Skeletal muscle tissue (tissue), 4 donors: Measurements from ENCODE around the gene TAF8. TPM values are rescaled to one million over a fixed set of nuclear protein-coding genes. Genes with fewer than 3 reads are reported as not detected.

Source experiments
- H3K27ac ChIP-seq: one replicate; pipeline ENCODE4 v1.7.0; 2013; ENCODE audit warnings: mild to moderate bottlenecking, low read depth, low read length, inconsistent platforms
- H3K27me3 ChIP-seq, 3 donors: one replicate each; pipeline ENCODE4 v1.7.0; 2013; ENCODE audit warnings: low read length in 3 of 3; ENCODE audit not compliant: control insufficient read depth in 3 of 3, insufficient read depth in 3 of 3
- H3K36me3 ChIP-seq, 3 donors: one replicate each; pipeline ENCODE4 v1.7.0; 2013; ENCODE audit warnings: low read length in 3 of 3; ENCODE audit not compliant: control insufficient read depth in 3 of 3, insufficient read depth in 3 of 3
- H3K4me1 ChIP-seq, 3 donors: one replicate each; pipeline ENCODE4 v1.7.0; 2013; ENCODE audit warnings: low read length in 3 of 3, mild to moderate bottlenecking in 3 of 3; ENCODE audit not compliant: control insufficient read depth in 3 of 3, insufficient read depth in 3 of 3
- H3K4me3 ChIP-seq, 3 donors: one replicate each; pipeline ENCODE4 v1.7.0; 2013; ENCODE audit warnings: low read length in 3 of 3
- H3K9ac ChIP-seq, 3 donors: one replicate each; pipeline ENCODE4 v1.7.0; 2013; ENCODE audit warnings: low read length in 3 of 3, mild to moderate bottlenecking in 3 of 3, moderate library complexity in 2 of 3, low read depth in 1 of 3
- H3K9me3 ChIP-seq, 3 donors: one replicate each; pipeline ENCODE4 v1.7.0; 2013; ENCODE audit warnings: low read length in 3 of 3; ENCODE audit not compliant: control insufficient read depth in 3 of 3
- total RNA-seq: library from RNA; depleted of rRNA; stranded (reverse); fragments of >200 nt; gene quantifications from one replicate; pipeline ENCODE4 v1.2.3, GENCODE V29; 2014
- donor health status: Osteomylitis.

Gene TAF8
- total RNA-seq, 1 donor from 2014 or later = 17.2 TPM

DNA sequence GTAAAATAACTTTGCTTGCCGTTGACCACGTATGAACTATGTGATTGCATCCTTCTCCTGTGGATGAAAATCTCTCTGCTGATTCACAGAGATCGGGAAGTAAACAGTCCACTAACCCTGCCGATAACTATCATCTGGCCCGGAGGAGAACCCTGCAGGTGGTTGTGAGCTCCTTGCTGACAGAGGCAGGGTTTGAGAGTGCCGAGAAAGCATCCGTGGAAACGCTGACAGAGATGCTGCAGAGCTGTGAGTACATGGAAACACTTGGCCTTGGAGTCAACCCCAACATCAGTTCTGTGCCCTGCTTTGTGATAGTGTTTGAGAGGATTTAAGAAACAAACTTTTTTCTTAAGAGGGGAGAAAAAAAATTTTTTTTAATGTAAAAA is 937 bp downstream of the TAF8 start:
- peaks cover 0 to 3% (median 0%) of the 10 kb centered on the region in 3 donors for H3K27me3 ChIP-seq
- peaks cover 17 to 33% (median 26%) of the 10 kb centered on the region in 3 donors for H3K36me3 ChIP-seq
- H3K27ac ChIP-seq = no peak overlapping the region
- H3K4me3 ChIP-seq = peak overlapping the region; percentile 90 to 99 (median 98)
- peak overlapping the region; percentile 43 to 94 (median 87) for H3K9ac ChIP-seq
- peaks cover 33 to 43% (median 35%) of the 10 kb centered on the region in 3 donors for H3K4me1 ChIP-seq
- no peaks in the 10 kb centered on the region for H3K9me3 ChIP-seq

DNA sequence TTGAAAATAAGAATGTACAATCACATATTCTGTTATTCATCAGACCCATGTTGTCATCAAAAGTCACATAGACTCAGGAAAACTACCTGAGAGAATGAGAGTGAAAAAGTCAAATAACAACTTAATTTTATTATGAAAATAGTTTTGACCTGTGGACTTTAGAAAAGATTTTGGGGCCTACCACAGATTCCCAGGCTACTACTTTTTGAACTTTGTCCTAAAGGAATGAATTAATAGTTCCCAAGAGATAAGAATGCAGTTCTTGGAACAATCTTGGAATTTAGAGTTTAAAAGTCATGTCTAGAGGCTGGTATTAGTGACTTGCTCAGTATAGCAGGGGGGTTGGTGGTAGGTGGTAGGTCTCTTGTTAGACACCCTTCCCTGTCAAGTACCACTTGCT is 3.3 kb downstream of the TAF8 start:
- Histone ChIP-seq H3K27ac (no peak overlapping the region), H3K27me3 (peaks cover 0 to 3% (median 0%) of the 10 kb centered on the region in 3 donors), H3K36me3 (peaks cover 33 to 52% (median 41%) of the 10 kb centered on the region in 3 donors), H3K9me3 (no peaks in the 10 kb centered on the region), H3K9ac (no peak overlapping the region), H3K4me3 (no peak overlapping the region), H3K4me1 (peaks cover 11 to 20% (median 13%) of the 10 kb centered on the region in 3 donors)

DNA sequence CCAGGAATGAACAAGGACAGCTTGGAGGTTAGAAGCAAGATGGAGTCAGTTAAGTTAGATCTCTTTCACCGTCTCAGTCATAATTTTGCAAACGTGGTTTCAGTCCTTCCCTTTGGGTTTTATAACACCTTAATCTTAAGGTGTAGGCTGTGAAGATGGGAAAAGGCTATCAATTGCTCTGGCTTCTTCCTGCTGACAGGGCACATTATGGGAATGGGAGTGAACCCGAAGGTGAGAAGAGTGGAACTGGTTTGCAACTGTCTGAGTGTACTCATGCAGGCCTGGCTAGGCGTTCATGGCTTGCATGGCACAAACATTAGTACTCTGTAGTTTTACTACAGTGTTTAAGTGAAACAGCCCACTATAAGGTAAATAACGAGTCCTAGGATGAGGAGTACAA is 9.4 kb downstream of the TAF8 start:
- no peaks in the 10 kb centered on the region for H3K9me3 ChIP-seq
- no peak overlapping the region for H3K27ac ChIP-seq
- H3K4me3 ChIP-seq = no peak overlapping the region
- no peaks in the 10 kb centered on the region for H3K27me3 ChIP-seq
- no peak overlapping the region for H3K9ac ChIP-seq
- peaks cover 46 to 69% (median 67%) of the 10 kb centered on the region in 3 donors for H3K36me3 ChIP-seq
- H3K4me1 ChIP-seq = no peaks in the 10 kb centered on the region

DNA sequence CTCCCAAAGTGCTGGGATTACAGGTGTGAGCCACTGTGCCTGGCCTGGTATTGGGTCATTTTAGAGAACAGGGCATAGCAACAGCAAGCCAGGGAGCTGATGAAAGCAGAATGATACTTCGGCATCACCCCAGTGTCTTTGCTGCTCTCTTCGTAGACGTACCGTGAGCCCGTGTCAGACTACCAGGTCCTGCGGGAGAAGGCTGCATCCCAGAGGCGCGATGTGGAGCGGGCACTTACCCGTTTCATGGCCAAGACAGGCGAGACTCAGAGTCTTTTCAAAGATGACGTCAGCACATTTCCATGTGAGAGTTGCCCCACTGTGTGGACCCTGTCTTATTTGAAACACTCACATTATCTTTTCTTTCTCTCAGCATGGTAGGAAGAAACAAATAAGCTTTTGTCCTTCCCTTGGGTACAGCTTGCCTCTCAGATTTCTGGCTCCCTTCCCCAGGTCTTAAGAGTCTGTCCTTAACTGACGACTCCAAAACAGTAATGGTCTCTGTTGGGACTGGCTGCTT is 15.9 kb downstream of the TAF8 start:
- Histone ChIP-seq H3K27ac (no peak overlapping the region), H3K36me3 (peaks cover 46 to 73% (median 71%) of the 10 kb centered on the region in 3 donors), H3K4me1 (no peaks in the 10 kb centered on the region), H3K4me3 (no peak overlapping the region), H3K9ac (no peak overlapping the region), H3K27me3 (no peaks in the 10 kb centered on the region), H3K9me3 (no peaks in the 10 kb centered on the region)

DNA sequence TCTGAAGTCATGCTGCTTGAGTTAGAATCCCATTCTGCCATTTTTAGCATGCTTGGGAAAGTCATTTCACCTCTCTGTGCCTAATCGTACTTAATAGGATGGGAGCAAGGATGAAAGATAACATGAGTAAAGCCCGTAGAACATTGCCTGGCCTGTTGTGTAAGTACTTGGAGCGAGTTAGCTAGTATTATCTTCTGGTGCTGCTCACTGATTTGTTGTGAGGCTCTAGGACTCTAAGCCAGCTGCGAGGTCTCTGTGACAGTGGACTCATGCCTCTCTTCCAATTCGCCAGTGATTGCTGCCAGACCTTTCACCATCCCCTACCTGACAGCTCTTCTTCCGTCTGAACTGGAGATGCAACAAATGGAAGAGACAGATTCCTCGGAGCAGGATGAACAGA is 17.8 kb downstream of the TAF8 start:
- H3K36me3 ChIP-seq = peaks cover 53 to 82% (median 70%) of the 10 kb centered on the region in 3 donors
- no peak overlapping the region for H3K27ac ChIP-seq
- no peaks in the 10 kb centered on the region for H3K27me3 ChIP-seq
- no peak overlapping the region for H3K9ac ChIP-seq
- no peaks in the 10 kb centered on the region for H3K4me1 ChIP-seq
- no peaks in the 10 kb centered on the region for H3K9me3 ChIP-seq
- no peak overlapping the region for H3K4me3 ChIP-seq

DNA sequence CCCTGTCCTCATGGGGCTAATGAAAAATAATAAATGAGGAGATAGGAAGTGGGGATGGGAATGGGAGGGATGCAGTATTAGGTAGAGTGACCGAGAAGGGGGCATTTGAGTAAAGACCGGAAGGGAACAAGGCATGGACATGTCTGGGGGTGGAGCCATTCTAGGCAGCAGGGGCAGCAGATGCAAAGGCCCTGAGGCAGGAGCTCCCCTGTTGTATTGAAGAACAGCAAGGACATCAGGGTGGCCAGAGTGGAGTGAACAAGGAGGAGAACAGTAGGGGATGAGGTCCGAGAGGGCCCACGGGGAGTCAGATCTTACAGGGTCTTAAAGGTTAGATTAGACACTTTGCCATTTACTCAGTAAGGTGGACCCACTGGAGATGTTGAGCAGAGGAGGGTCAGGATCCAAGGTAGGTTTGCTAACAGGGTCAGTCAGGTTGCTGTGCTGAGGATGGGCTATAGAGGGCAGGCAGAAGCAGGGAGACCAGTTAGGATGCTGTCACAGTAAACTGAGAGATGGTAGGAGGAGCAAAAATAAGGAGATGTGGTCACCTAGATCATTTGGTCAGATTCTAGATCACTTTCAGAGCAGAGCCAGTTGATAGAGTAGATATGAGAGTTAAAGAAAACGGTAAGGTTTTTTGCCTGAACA is 18.7 kb downstream of the TAF8 start:
- H3K4me3 ChIP-seq = no peak overlapping the region
- peaks cover 52 to 82% (median 71%) of the 10 kb centered on the region in 3 donors for H3K36me3 ChIP-seq

DNA sequence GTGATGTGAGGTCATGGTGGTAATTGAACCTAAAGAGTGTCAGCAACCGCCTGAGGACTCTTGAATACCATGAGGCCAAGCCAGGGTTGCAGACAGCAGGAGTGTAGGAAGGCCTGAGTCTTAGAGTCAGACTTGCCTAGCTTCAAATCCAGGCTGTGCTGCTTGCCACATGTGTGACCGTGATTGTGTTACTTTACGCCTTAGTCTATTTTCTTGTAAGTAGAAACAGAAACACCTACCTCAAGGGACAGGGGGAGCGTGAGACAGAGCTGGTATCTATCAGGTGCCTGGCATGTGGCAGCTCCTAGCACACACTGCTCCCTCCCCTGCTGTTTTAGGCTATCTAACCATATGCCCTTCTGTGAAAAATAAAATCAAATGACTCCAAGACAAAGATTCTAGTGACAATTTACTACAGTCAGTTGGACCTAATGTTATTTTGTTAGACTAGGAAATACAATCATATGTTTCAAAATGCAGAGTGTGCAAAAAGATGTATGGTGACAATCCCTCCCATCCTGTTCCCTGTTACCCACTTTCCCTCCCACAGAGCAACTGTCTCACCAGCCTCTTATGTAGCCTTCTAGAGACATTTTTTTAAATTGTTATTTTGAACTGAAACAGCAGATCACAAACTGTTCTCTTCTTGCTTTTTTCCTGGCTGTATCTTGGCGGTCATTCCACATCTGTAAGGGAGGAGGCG is 21.7 kb downstream of the TAF8 start:
- no peak overlapping the region for H3K9ac ChIP-seq
- H3K27me3 ChIP-seq = no peaks in the 10 kb centered on the region
- no peak overlapping the region for H3K27ac ChIP-seq
- peaks cover 2 to 11% (median 6%) of the 10 kb centered on the region in 3 donors for H3K4me1 ChIP-seq
- no peak overlapping the region for H3K4me3 ChIP-seq
- H3K9me3 ChIP-seq = no peaks in the 10 kb centered on the region
- peaks cover 44 to 72% (median 70%) of the 10 kb centered on the region in 3 donors for H3K36me3 ChIP-seq

More for the DNA sequence above, 18.7 kb downstream of the TAF8 start:
- Histone ChIP-seq H3K27ac (no peak overlapping the region), H3K9me3 (no peaks in the 10 kb centered on the region), H3K27me3 (no peaks in the 10 kb centered on the region), H3K4me1 (peaks cover 0 to 2% (median 0%) of the 10 kb centered on the region in 3 donors), H3K9ac (no peak overlapping the region)

DNA sequence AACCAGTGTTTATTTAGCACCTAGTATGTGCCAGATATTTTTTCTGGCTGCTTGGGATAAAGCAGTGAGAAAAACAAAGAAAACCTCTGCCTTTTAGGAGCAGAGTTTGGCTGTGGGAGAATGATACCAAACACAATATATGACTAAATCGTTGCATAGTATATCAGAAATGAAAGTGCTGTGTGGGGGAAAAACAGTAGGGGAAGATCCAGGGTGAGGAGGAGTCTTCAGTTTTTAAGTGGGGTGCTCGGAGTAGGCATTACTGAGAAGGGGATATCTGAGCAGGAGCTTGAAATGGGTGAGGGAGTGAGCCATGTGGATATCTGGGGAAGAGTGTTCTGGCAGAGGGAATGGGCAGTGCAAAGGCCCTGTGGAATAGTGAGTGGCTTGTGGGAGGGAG is 23.0 kb downstream of the TAF8 start:
- no peak overlapping the region for H3K4me3 ChIP-seq
- H3K9me3 ChIP-seq = no peaks in the 10 kb centered on the region
- H3K27me3 ChIP-seq = no peaks in the 10 kb centered on the region
- H3K27ac ChIP-seq = no peak overlapping the region
- H3K36me3 ChIP-seq = peaks cover 49 to 69% (median 68%) of the 10 kb centered on the region in 3 donors
- no peak overlapping the region for H3K9ac ChIP-seq
- H3K4me1 ChIP-seq = peaks cover 2 to 11% (median 6%) of the 10 kb centered on the region in 3 donors

DNA sequence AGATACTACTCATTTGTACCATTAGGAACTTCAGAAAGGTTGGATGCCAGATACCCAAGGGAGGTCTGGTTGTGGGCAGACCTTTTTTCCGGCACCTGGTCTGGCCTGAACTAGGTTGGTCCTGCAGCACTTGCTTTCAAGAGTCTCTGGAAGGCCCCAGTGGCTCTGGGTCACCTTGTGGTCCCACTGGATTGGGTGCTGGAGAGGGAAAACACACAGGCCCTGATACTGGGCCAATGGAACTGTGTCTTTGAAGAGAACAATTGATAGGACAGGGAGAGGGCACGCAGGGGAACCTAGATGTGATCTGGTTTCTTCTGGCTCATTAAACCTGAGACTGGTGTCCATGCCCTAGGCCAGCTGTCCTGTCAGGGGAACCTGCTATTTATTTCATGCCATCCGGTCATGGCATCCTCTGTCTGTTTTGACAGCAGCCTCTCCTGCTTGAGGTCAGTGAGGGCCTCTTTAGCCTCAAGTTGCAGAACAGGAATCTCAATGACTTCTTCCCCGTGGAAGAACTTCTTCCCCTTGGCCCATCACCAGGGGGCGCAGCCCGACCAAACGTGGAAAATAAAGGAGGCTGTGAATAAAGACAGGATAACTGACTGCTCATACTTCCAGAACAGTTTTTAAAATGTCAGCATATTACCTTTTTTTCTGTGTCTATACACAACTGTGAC is 25.0 kb downstream of the TAF8 start:
- Histone ChIP-seq H3K4me3 (no peak overlapping the region), H3K9me3 (no peaks in the 10 kb centered on the region), H3K9ac (peak overlapping the region in 1 of 3 donors; percentile 47), H3K27me3 (no peaks in the 10 kb centered on the region), H3K27ac (no peak overlapping the region), H3K36me3 (peaks cover 44 to 69% (median 63%) of the 10 kb centered on the region in 3 donors), H3K4me1 (peaks cover 2 to 11% (median 6%) of the 10 kb centered on the region in 3 donors)
